HG03108 (cell line): Measurements from ENCODE around the gene ZBTB12.

Source experiments
- ATAC-seq: cut with Tn5 transposase; IDR thresholded peaks from one replicate; pipeline ENCODE4 v1.9.1; 2021; ENCODE audit warnings: moderate library complexity; ENCODE audit not compliant: unreplicated experiment

Gene ZBTB12

GRCh38 chr6:31897612-31898382 is 4.1 kb downstream of the ZBTB12 start, which contains the start of gene EHMT2:
Gene EHMT2 (minus strand): TSS chr6:31897698. CDS start chr6:31897677, 21 bp downstream.
- ATAC-seq = peak; percentile 42

GRCh38 chr6:31896856-31897611 is 4.9 kb downstream of the ZBTB12 start:
- no peak for ATAC-seq

GRCh38 chr6:31896493-31896855 is 5.4 kb downstream of the ZBTB12 start:
- no peak for ATAC-seq

GRCh38 chr6:31892821-31893220 is 9.1 kb downstream of the ZBTB12 start:
- no peak for ATAC-seq

GRCh38 chr6:31889331-31889972 is 12.4 kb downstream of the ZBTB12 start:
- ATAC-seq = no peak

GRCh38 chr6:31888276-31889258 is 13.3 kb downstream of the ZBTB12 start:
- no peak for ATAC-seq

- ATAC-seq = no peak
These were observed 14.5 kb downstream of the ZBTB12 start for GRCh38 chr6:31887173-31888007.

- ATAC-seq = no peak
These were observed 15.3 kb downstream of the ZBTB12 start for GRCh38 chr6:31886541-31886991.

GRCh38 chr6:31884528-31885035 is 17.3 kb downstream of the ZBTB12 start:
- no peak for ATAC-seq

GRCh38 chr6:31883676-31884075 is 18.2 kb downstream of the ZBTB12 start:
- no peak for ATAC-seq

- ATAC-seq = no peak
These were observed 19.5 kb downstream of the ZBTB12 start for GRCh38 chr6:31882344-31882743.

- ATAC-seq = no peak
These were observed 20.6 kb downstream of the ZBTB12 start for GRCh38 chr6:31881136-31881859.

GRCh38 chr6:31880616-31881015 is 21.3 kb downstream of the ZBTB12 start:
- no peak for ATAC-seq

- no peak for ATAC-seq
These were observed 22.0 kb downstream of the ZBTB12 start for GRCh38 chr6:31879901-31880300.

- no peak for ATAC-seq
These were observed 22.7 kb downstream of the ZBTB12 start for GRCh38 chr6:31879143-31879542.

- ATAC-seq = no peak
These were observed 23.2 kb downstream of the ZBTB12 start, which contains the start of gene SLC44A4 for GRCh38 chr6:31878726-31879125. Gene SLC44A4 (minus strand): TSS chr6:31878997. CDS start chr6:31878980, 17 bp downstream.

- no peak for ATAC-seq
These were observed 23.7 kb downstream of the ZBTB12 start for GRCh38 chr6:31878222-31878621.

- no peak for ATAC-seq
These were observed 24.2 kb downstream of the ZBTB12 start for GRCh38 chr6:31877651-31878161.
